Keratinocyte (primary cell): ENCODE data around the gene SCAMP2. TPM values are rescaled to one million over a fixed set of nuclear protein-coding genes. Genes with fewer than 3 reads are reported as not detected.

Experiments used
- DNase-seq: peaks from one replicate; pipeline ENCODE4 v3.0.0-alpha.2; 2011; ENCODE audit warnings: low read depth, missing footprints, low spot score
- FAIRE-seq: peaks from 2 replicates; lab custom pipeline; 2011; peaks lifted over from hg19 to GRCh38; lab: Jason Lieb, UNC
- H2AFZ ChIP-seq: 2 replicates; pipeline ENCODE4 v1.6.0; 2012; ENCODE audit warnings: low read length, control low read depth, inconsistent platforms; ENCODE audit not compliant: control insufficient read depth
- H3K27ac ChIP-seq: 2 replicates; pipeline ENCODE4 v1.5.1; 2011; ENCODE audit warnings: low read length; ENCODE audit not compliant: control insufficient read depth, insufficient read depth
- H3K27me3 ChIP-seq: 3 replicates; pipeline ENCODE4 v1.6.0; 2011; ENCODE audit warnings: low read length; ENCODE audit not compliant: control insufficient read depth, insufficient read depth; ENCODE audit errors: extremely low read depth
- H3K36me3 ChIP-seq, 2 experiments: 2 replicates in 1 of 2; 3 replicates in 1 of 2; pipeline ENCODE4 v1.5.1; 2011; ENCODE audit warnings: low read length in 2 of 2, mild to moderate bottlenecking in 1 of 2; ENCODE audit not compliant: control insufficient read depth in 2 of 2, insufficient read depth in 2 of 2; ENCODE audit errors: extremely low read depth in 1 of 2
- H3K4me1 ChIP-seq: 3 replicates; pipeline ENCODE4 v1.5.1; 2011; ENCODE audit warnings: low read length; ENCODE audit not compliant: control insufficient read depth, insufficient read depth; ENCODE audit errors: extremely low read depth
- H3K4me2 ChIP-seq: 3 replicates; pipeline ENCODE4 v1.6.0; 2011; ENCODE audit warnings: low read depth, low read length; ENCODE audit not compliant: control insufficient read depth, insufficient read depth; ENCODE audit errors: extremely low read depth
- H3K4me3 ChIP-seq, 3 experiments: fragments of 200-600 bp in 1 of 3; sonication (generic) in 1 of 3; 2 replicates in 2 of 3; 3 replicates in 1 of 3; pipeline ENCODE4 v1.5.1; 2011 to 2016; ENCODE audit warnings: low read length in 3 of 3, mild to moderate bottlenecking in 3 of 3, control low read depth in 2 of 3, inconsistent platforms in 1 of 3, low read depth in 1 of 3, mixed read lengths in 1 of 3, mixed run types in 1 of 3, moderate library complexity in 1 of 3; ENCODE audit not compliant: control insufficient read depth in 2 of 3, insufficient read depth in 2 of 3; ENCODE audit errors: extremely low read depth in 1 of 3
- H3K79me2 ChIP-seq: 2 replicates; pipeline ENCODE4 v1.6.0; 2012; ENCODE audit warnings: low read length; ENCODE audit not compliant: control insufficient read depth, insufficient read depth
- H3K9ac ChIP-seq: 3 replicates; pipeline ENCODE4 v1.6.0; 2011; ENCODE audit warnings: low read length; ENCODE audit not compliant: control insufficient read depth, insufficient read depth; ENCODE audit errors: extremely low read depth
- H3K9me1 ChIP-seq: 3 replicates; pipeline ENCODE4 v1.6.0; 2011; ENCODE audit warnings: low read length; ENCODE audit not compliant: control insufficient read depth, insufficient read depth; ENCODE audit errors: extremely low read depth
- H3K9me3 ChIP-seq: 2 replicates; pipeline ENCODE4 v1.5.1; 2012; ENCODE audit warnings: low read depth, low read length; ENCODE audit not compliant: control insufficient read depth
- H4K20me1 ChIP-seq: 3 replicates; pipeline ENCODE4 v1.6.0; 2011; ENCODE audit warnings: low read length; ENCODE audit not compliant: control insufficient read depth, insufficient read depth; ENCODE audit errors: extremely low read depth
- EZH2 ChIP-seq: IDR thresholded peaks from one replicate; pipeline ENCODE4 v1.6.1; 2012; ENCODE audit warnings: inconsistent platforms, mild to moderate bottlenecking, low read length, moderate library complexity
- dilution Hi-C: fragments of 300-500 bp; cut with MboI; formaldehyde crosslinking; loops from one replicate; pipeline ENCODE4 v1.7.0; 2020; ENCODE audit warnings: low sequenced_read_pairs; ENCODE audit not compliant: extremely low pct_ligation_motif_present
- polyA plus RNA-seq, 5 experiments: library from polyadenylated mRNA; depleted of rRNA in 3 of 5; stranded (reverse) in 3 of 5; stranded (forward) in 1 of 5; unstranded in 1 of 5; fragments of >200 nt; gene quantifications; 1 replicate in 1 of 5; 2 replicates in 3 of 5; 3 replicates in 1 of 5; pipeline versions ENCODE4 v1.2.1 to v1.2.3, GENCODE V29; 2011 to 2012; ENCODE audit warnings: missing spikeins in 2 of 5, low read depth in 1 of 5, low replicate concordance in 1 of 5
- TF ChIP-seq, protein P1 (sequence below), 3 experiments: IDR thresholded peaks in 1 of 3; conservative IDR thresholded peaks in 1 of 3; optimal IDR thresholded peaks in 1 of 3; 2 replicates in 2 of 3; 3 replicates in 1 of 3; pipeline versions ENCODE3 to v1.5.1; 2011; ENCODE audit warnings: low read length in 3 of 3, mild to moderate bottlenecking in 3 of 3, moderate library complexity in 2 of 3, control low read depth in 1 of 3, inconsistent platforms in 1 of 3; ENCODE audit not compliant: insufficient read depth in 2 of 3; ENCODE audit errors: extremely low read depth in 1 of 3

The SCAMP2 gene
- polyA plus RNA-seq, 1 donor (not counting 4 experiments of a cell fraction or from before 2014, with no cell fraction given): 72.8 TPM

- FAIRE-seq: no peak
- dilution Hi-C loops: no loop called here
These were observed 48.2 kb downstream of the SCAMP2 start for GRCh38 chr15:74824976-74825375.

DNA sequence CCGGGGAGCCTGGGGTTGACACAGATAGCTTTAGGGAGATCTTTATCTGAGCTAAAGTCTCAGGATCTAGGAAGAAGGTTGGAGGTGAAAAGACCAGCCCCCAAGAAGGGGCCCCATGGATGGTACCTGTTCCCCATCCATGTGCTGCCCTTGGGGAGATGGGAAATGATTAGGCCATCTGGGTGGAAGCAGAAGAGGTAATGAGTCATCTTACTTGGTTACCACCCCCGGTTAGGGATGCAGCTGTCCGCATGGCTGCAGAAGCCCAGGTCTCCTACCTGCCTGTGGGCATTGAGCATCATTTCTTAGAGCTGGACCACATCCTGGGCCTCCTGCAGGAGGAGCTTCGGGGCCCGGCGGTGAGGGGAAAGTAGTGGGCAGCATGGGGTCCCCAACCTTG is 49.8 kb downstream of the SCAMP2 start:
- Histone ChIP-seq H3K9me1 (no peaks in the 10 kb centered on the region), H3K4me2 (no peak overlapping the region), H3K4me3 (no peak overlapping the region), H3K27me3 (peaks cover 37% of the 10 kb centered on the region), H2AFZ (no peak overlapping the region), H3K36me3 (no peaks in the 10 kb centered on the region), H3K4me1 (peaks cover 6% of the 10 kb centered on the region), H4K20me1 (no peaks in the 10 kb centered on the region), H3K9me3 (no peaks in the 10 kb centered on the region), H3K27ac (no peak overlapping the region), H3K79me2 (no peaks in the 10 kb centered on the region), H3K9ac (no peak overlapping the region)
- no peak for FAIRE-seq
- no peak for TF ChIP-seq EZH2
- TF ChIP-seq, protein P1, sequence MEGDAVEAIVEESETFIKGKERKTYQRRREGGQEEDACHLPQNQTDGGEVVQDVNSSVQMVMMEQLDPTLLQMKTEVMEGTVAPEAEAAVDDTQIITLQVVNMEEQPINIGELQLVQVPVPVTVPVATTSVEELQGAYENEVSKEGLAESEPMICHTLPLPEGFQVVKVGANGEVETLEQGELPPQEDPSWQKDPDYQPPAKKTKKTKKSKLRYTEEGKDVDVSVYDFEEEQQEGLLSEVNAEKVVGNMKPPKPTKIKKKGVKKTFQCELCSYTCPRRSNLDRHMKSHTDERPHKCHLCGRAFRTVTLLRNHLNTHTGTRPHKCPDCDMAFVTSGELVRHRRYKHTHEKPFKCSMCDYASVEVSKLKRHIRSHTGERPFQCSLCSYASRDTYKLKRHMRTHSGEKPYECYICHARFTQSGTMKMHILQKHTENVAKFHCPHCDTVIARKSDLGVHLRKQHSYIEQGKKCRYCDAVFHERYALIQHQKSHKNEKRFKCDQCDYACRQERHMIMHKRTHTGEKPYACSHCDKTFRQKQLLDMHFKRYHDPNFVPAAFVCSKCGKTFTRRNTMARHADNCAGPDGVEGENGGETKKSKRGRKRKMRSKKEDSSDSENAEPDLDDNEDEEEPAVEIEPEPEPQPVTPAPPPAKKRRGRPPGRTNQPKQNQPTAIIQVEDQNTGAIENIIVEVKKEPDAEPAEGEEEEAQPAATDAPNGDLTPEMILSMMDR (optimal IDR thresholded peaks at IDR 0.05 in 1 of 3, IDR thresholded peaks at IDR 0.05 in 1 of 3, conservative IDR thresholded peaks at IDR 0.05 in 1 of 3; ENCODE audit: extremely low read depth in 1 of 3, insufficient read depth in 2 of 3, low read length in 3 of 3): no peak
- no peak for DNase-seq
- dilution Hi-C loops: no loop called here

More at GRCh38 chr15:74824976-74825375, 48.2 kb downstream of the SCAMP2 start:
- H3K9me1 ChIP-seq: no peaks in the 10 kb centered on the region
- no peak overlapping the region for H3K9ac ChIP-seq
- H3K27ac ChIP-seq: no peak overlapping the region
- no peak overlapping the region for H3K4me3 ChIP-seq
- no peaks in the 10 kb centered on the region for H3K4me1 ChIP-seq
- no peaks in the 10 kb centered on the region for H4K20me1 ChIP-seq
- peaks cover 41% of the 10 kb centered on the region for H3K27me3 ChIP-seq
- H2AFZ ChIP-seq: no peak overlapping the region
- H3K36me3 ChIP-seq: no peaks in the 10 kb centered on the region
- H3K4me2 ChIP-seq: no peak overlapping the region
- DNase-seq: no peak
- no peak for TF ChIP-seq EZH2
- TF ChIP-seq, protein P1 (optimal IDR thresholded peaks at IDR 0.05 in 1 of 3, IDR thresholded peaks at IDR 0.05 in 1 of 3, conservative IDR thresholded peaks at IDR 0.05 in 1 of 3; ENCODE audit: extremely low read depth in 1 of 3, insufficient read depth in 2 of 3, low read length in 3 of 3): no peak
- no peaks in the 10 kb centered on the region for H3K79me2 ChIP-seq
- H3K9me3 ChIP-seq: no peaks in the 10 kb centered on the region
